Stimulated activated CD4-positive, alpha-beta T cell treated with anti-CD3 and anti-CD28 coated beads, Interleukin-12 subunit alpha, Interleukin-12 subunit beta, amount 100 ng/mL, for 48 hours (primary cell): ENCODE data around the gene LRRFIP1.
A peak's percentile ranks its signal among the peaks of the same experiment; 100 is the strongest.
"Not testable (repeated sequence)": the region's sequence is repeated elsewhere in the genome, so short reads cannot be mapped to it uniquely, and the experiment has no call there.

Experiments
- DNase-seq, 3 donors: peaks; one replicate each; pipeline ENCODE4 v3.0.0-alpha.2; 2020; ENCODE audit warnings: low read depth in 2 of 3, low spot score in 1 of 3

The LRRFIP1 gene

DNA sequence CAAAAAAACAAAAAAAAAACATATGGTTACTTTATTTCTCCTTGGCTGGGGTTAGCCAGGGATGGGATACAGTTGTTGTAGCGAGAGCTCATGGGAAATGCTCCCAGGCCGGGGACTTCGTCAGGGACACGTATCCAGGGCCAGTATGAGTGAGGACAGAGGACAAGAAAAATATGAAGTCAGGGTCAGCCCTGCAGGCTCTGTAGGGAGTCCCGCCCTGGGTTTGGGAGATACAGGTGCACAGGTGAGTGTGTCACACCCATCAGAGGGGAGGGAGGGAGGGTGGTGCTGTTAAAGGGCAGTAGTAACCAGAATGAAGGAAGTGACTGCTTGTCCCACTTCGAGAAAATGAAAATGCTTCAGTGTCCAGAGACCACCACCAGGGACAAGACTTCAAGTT lies 115.6 kb downstream of the LRRFIP1 start:
- no peak for DNase-seq

DNA sequence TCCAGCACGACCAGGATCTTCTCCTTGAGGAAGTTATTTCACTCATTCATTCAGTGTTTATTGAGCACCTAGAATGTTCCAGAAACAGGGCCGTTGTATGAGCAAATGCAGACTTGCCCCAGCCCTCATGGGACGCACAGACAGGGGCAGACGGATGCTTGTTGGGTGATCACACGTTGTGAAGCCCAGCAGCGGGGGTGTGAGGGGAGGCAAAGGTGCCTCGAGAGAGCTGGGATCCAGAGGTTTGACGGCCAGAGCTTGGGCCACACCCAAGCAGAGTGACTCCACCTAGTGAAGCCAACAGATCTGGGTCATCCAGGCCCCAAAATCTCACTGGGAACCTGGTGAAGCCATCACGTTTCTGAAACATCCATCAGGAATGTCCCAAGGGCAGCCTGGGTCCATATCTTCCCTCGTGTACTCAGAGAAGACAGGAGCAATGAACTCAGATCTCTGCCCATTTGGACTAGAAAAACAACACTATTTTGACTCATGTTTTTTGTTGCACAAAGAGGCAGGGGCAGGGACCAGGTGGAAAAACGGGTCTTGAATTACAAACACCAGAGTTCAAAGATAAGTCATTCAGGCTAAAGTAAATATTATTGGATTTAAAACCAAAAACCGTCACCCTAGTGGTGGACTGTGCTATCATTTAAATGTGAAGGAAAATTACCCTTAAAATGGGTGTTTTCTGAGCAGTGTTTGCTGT lies 116.3 kb downstream of the LRRFIP1 start:
- DNase-seq = no peak

DNA sequence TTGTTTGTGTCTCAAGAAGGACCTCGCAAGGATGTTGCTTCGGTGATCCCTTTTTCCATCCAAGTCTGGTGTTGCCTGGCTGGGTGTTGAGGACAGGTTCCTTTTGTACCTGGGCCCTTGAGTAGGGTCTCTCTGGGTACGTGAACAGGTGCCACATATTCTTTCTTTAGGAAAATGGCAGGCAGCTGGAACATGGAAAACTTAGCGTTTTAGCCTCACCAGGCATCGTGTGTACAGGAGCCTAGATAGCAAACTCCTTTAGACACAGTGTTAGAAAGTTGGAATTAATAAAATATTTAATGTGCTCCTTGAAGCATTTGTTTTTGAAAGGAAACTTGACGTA lies 116.9 kb downstream of the LRRFIP1 start:
- no peak for DNase-seq

DNA sequence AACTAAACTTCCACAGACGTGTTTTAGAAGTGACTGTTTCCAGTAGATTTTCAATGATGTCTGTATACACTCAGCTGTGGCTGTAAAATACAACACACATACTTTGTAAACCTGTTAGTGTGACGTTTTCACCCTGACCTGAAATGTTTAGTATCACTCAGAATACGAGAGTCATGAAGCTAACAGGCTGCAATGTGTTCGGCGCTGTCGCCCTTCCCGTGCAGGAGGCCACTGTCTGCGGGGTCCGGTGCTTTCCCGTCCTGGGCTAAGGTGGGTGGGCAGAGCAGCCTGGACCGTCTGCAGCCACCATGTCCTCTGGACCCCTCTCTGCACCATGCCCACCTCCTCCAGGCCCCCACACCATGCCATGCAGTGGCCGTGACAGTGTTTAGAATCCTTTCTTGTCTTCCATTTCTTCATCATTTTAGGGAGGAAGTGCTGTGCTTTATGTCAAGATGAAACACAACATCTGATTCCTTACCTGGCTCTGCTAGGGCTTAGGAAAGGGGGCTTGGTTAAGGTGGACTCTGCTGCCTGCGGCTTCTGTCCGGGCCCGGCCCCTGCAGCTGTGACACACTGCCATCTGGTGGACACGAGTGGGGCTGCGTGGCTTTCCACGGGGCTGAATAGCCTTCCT lies 117.3 kb downstream of the LRRFIP1 start:
- peak; percentile 53 to 77 (median 66) for DNase-seq

DNA sequence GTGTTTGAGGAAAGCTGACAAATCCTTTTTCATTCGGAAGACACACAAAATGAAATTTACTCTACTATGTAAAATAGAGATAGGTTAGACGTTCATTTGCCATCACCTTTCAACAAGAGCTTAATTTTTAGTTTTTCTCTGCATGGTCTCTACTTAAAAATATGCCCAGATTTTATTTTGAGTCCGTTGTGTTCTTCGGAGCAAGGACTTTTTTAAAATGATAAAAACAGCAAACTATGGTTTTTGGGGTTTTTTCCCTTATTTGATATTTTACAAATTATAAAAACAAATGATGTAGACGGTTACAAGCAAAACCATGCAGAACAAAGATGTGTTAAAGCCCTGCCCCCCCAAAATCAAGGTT lies 117.8 kb downstream of the LRRFIP1 start:
- no peak for DNase-seq

DNA sequence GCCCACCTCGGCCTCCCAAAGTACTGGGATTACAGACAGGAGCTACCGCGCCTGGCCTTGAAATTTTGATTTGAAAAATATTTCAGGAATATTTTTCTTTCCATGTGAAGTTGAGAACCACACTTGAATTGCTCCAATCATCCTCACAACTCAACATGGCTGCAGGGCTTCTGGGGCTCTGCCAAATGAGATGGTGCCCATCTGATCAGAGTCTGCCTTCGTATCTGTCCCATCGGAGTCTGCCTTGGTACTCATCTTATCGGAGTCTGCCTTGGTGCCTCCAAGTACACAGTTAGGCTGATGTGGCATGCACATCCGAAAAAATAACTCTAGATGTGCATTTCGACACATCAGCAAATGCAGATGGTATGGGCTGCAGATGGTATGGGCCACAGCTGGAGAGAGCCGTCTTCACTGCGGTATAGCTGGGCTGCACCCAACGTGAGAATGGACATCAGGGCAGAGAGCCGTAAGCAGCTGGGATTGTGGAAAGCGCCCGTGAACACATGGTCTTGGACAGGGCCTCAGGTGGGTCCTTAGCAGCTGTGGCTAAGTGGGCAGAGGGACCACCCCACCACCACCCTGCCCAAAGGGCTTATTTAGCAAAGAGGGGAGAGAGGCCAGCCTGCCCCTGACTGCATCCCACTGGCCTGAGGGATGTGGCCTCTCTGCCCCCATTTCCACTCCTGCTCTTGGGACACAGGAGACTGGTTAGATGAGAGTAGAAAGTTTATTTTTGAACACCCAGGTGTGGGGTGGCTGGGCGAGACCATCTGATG lies 119.1 kb downstream of the LRRFIP1 start:
- no peak for DNase-seq

DNA sequence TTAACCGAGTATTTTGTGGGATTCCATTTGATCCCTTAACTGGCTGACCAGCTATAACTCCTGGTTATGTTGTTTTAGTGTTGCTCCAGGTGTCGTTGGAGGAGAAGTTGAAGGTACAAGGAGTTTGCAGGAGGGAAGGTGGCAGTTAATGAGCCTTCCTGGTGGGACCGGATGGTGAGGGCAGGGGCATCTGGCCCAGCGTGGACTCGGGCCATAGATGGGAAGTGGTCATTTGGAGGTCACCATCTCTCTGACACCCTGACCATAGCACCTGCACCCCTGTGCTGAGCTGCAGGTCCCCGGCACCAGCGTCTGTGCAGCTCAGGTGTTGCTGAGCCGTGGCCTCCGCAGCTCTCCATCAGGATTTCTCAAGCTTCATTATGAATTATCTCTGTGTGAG lies 119.8 kb downstream of the LRRFIP1 start:
- no peak for DNase-seq

DNA sequence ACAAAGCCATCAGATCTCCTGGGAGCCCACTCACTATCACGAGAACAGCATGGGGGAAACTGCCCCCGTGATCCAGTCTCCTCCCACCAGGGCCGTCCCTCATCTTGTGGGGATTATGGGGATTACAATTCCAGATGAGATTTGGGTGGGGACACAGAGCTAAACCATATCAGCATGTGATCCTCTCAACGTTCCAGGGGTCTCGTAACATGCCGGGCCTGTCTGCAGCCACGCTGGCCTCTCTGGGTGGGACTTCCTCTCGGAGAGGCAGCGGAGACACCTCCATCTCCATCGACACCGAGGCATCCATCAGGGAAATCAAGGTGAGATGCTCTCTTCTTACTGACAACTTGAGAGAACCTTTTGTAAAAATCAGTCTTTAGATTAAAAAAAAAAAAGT lies 121.6 kb downstream of the LRRFIP1 start:
- no peak for DNase-seq

DNA sequence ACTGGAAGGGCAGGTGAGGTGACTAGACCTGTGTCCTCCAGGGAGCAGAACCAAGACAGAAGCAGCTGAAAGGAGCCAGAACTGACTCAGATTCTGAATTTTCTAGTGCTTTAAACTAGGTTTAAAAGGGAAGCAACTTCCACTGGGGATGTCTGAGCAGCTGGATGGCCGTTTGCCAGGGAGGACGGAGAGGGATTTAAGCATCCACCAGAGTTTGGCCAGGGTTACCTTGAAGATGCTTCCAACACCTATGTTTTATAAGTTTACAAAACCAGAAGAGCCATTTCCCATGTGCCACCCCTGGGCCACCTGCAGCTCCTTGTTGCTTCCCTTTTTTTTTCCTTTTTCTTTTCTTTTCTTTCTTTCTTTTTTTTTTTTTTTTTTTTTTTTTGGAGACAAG lies 122.6 kb downstream of the LRRFIP1 start:
- DNase-seq = no peak

DNA sequence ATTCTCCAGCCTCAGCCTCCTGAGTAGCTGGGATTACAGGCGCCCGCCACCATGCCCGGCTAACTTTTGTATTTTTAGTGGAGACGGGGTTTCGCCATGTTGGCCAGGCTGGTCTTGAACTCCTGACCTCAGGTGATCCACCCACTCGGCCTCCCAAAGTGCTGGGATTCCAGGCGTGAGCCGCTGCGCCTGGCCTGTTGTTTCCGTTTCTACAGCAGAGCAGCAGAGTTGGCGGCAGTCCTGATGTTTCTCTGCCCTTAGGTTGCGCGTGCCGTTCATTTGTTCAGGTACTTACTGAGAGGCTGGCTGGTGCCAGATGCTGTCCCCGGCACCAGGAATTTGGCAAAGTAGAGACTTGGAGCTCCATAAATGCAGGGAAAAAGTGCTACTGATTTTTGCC lies 123.1 kb downstream of the LRRFIP1 start:
- not testable (repeated sequence) for DNase-seq

DNA sequence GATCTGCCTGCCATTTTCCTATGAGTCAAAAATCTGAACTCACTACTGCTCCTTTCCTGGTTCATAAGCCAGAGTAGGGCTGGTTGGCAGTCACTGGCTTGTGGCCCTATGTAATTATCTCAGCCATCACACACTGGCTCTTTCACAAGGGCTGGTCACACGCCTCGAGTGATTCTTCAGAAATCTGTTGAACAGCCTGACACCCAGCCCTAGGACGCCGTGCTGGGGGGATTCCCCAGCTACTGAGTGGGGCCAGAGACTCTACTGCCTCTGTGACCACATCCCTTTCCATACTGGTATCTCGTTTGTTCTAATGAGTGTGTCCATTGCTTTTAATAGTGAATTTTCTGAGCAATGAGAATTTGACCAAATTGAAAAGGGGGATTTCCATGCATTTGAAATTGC lies 125.4 kb downstream of the LRRFIP1 start:
- DNase-seq = peak in 2 of 3 donors; percentile 17 to 19

DNA sequence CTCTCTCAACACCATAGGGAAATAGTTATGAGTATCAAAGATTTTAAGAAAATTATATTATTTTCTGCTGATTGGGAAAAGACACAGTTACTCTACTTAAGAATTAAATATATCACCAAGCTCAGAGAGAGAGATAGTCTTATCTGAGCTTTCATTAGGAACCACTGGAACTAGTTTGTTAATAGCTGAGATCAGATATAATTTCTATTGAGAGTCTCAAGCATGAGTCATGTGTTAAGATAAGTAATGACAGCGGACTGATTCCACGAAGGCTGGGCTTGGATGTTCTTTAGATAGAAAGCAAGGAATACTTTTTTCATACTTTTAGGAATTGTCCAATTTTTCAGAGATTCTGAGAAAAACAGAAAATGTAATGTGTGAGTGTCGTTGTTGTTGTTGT lies 126.8 kb downstream of the LRRFIP1 start:
- DNase-seq = no peak

DNA sequence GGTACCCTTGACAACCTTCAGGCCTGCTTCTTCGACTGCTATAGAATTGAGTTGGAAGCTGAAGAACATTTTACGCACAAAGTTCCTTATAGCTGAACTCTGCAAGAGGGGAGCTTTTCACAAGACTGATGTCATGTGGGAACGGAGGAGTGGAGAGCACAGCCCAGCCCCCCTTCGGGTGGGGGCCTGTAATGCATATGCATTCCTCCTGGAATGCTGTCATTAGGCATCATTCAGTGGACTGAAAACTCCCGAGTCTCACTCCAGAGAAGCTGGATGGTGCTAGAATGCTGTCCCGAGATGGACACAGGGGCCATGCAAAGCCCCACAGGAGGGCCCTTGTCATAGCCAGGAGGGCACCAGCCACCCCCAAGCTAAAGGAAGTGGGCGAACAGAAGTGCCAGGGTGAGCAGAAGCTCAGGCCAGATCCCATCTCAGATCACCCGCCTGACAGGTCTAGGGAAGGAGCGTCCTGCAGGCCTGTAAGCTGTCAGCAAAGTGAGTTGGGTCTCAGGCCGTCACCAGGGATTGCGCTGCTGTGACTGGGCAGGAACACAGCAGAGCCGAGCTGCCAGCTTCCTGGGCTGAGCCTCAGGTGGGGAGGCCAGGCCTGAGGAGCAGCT lies 127.3 kb downstream of the LRRFIP1 start:
- DNase-seq = no peak

DNA sequence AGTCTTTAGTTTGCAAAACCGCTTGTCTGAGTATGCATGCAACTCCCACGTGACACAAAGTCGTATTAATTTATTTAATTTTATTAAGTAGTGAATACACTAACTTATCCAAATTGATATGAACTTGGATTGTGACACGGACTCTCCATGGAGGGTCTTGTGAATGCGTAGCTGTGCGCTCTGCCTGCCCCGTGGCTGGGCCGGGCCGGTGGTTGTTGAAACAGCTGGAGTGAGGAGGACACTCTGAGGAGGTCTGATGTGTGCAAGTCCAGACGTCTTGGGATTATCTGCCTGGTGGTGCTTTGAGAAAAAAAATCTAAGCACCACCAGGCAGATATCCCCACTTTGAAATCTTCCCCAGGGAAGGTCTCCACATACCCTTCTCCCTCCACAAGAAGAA lies 130.2 kb downstream of the LRRFIP1 start:
- no peak for DNase-seq

DNA sequence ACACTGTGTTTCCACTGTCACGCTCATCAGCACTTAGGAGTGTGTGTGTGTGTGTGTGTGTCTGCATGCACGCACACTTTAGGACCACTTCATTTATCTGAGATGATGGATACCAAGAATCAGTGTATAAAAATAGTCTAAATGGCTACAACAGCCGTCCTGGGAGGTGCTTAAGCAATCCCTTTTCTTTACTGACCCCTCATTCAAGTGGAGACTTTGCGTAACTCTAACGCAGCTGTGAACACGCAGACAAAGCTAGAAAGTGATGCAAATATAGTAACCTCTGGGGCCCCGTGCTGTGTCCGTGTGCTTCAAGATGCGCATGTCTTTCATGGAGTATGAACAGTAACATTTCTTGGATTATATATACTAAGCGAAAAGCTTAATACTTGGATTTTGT lies 130.8 kb downstream of the LRRFIP1 start:
- DNase-seq = no peak

DNA sequence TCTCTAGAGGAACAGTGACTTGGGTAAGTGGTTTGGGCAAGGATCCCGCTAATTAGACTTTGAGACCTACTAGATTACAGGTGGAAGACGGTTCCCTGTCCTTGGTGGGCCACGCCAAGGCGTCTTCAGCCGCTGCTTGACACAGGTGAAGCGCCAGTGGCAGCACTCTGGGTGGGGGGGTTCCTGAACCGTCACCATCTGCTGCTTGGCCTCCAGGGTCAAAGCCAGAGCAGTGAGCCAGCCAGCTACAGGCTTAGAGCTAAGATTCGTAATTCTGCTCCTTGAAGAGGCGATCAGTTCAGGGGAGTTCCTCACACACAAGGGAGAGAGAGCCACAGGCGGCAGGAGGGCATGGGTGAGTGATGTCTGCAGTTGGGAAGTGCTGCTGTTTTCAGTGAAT lies 131.8 kb downstream of the LRRFIP1 start:
- no peak for DNase-seq

DNA sequence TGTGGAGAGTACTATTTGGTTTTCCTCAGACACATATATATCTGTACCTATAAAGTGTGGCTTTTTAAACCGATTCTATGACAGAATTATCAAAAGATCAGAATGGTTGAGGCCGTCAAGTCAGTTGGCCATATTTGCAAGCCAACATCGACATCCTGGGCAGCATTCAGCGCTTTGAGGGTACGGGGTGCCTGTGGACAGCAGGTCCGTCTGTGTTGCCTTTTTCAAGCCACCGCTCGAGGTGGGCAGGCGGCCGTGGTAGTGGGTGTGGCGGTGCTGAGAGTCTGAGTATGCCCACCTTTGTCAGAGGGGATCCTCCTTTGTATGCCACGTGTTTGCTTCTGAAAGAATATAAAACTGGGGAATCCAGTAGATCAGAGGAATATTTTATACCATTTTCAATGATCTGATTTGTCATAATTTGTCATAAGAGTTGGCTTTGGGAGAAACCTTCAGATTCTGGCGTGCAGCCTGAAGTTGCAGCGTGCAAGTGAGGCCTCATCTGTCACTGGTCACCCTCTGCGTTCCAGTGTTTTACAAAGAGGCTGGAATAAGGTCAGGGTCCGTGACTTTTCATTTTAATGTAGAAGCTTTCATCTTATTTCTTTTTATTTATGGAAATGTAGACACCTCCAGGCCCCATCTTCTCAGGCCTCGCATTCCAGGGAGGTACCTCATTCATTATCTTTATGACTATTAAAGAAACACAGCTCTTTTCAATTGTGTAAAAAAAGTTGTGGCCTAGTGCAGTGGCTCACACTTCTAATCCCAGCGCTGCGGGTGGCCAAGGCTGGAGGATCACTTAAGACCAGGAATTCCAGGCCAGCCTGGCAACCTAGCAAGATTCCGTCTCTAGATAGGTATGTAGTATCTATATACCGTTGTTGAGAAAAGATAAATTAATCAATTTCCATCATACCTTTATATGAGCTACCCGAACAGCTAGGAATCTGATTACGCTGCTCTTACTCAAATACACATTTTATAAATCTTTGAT lies 133.4 kb downstream of the LRRFIP1 start:
- no peak for DNase-seq

DNA sequence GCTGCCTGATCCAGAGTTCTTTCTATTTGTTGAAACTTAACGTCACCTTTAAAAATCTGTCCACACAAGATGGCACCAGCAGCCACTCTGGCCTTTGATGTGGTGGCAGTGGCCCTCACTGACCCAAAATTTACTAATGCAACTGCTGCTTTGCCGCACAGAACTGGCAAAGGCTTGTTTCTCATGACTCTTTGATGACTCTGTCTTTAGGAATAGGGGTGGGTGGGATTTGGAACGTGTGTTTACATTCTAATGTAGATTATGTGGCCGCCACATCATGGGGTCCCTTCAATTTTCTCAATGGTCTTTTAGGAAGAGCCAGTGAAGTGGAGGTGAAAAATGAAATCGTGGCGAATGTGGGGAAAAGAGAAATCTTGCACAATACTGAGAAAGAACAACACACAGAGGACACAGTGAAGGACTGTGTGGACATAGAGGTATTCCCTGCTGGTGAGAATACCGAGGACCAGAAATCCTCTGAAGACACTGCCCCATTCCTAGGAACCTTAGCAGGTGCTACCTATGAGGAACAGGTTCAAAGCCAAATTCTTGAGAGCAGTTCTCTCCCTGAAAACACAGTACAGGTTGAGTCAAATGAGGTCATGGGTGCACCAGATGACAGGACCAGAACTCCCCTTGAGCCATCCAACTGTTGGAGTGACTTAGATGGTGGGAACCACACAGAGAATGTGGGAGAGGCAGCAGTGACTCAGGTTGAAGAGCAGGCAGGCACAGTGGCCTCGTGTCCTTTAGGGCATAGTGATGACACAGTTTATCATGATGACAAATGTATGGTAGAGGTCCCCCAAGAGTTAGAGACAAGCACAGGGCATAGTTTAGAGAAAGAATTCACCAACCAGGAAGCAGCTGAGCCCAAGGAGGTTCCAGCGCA lies 135.2 kb downstream of the LRRFIP1 start:
- not testable (repeated sequence) for DNase-seq

DNA sequence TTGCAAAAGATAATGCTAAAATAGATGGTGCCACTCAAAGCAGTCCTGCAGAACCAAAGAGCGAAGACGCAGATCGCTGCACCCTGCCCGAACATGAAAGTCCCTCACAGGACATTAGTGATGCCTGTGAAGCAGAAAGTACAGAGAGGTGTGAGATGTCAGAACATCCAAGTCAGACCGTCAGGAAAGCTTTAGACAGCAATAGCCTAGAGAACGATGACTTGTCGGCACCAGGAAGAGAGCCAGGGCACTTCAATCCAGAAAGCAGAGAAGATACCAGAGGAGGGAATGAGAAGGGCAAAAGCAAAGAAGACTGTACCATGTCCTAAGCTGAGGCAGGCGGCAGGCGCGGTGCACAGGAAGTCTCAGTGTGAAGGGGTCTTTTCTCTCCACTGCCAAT lies 136.4 kb downstream of the LRRFIP1 start:
- no peak for DNase-seq

DNA sequence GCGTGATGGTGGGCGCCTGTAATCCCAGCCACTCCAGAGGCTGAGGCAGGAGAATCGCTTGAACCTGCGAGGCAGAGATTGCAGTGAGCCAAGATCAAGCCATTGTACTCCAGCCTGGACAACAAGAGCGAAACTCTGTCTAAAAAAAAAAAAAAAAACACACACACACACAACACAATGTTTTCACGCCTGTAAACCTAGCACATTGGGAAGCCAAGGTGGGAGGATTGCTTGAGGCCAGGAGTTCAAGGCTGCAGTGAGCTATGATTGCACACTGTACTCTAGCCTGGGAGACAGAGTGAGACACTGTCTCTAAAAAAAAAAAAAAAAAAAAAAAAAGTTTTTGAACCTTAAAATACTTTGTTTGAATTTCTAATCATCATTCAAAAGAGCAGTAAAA lies 137.7 kb downstream of the LRRFIP1 start:
- not testable (repeated sequence) for DNase-seq
